K562 (cell line): Measurements from ENCODE around the gene HMCES. TPM values are rescaled to one million over a fixed set of nuclear protein-coding genes. Genes with fewer than 3 reads are reported as not detected.

Experiments
- ATAC-seq: fragments of 200-7000 bp; cut with Tn5 transposase; 3 replicates; pipeline ENCODE4 v1.9.1; 2020; ENCODE audit warnings: moderate library complexity
- BruUV-seq: library from RNA; stranded (reverse); fragments of 400-500 nt; replicated peaks from 2 replicates; lab custom pipeline; 2021; lab: Mats Ljungman, UMichigan
- CTCF ChIA-PET: fragments of 300-600 bp; formaldehyde crosslinking; extraction: SDS; loops from one replicate; lab custom pipeline; 2021; ENCODE audit warnings: low intra/inter-chr PET ratio; lab: Yijun Ruan, JAX
- POLR2A ChIA-PET: fragments of 300-600, 350-650 bp; sonication (Branson Sonifier 250); formaldehyde crosslinking; extraction: SDS; loops from one replicate; lab custom pipeline; 2021; ENCODE audit warnings: antibody characterized with exemption, inconsistent platforms; lab: Yijun Ruan, JAX
- DNase-seq, 4 experiments: peaks; one replicate each; pipeline versions ENCODE4 v3.0.0 to v3.0.0-alpha.2; 2011 to 2018; ENCODE audit warnings: low spot score in 3 of 4, mixed read lengths in 3 of 4; ENCODE audit errors: extremely low read depth in 1 of 4
- FAIRE-seq: peaks from 2 replicates; lab custom pipeline; 2011; peaks lifted over from hg19 to GRCh38; lab: Jason Lieb, UNC
- H2AFZ ChIP-seq: 2 replicates; pipeline ENCODE4 v1.6.0; 2011; ENCODE audit warnings: low read depth, low read length, control low read depth, inconsistent platforms
- H3K27ac ChIP-seq: fragments of 200-600 bp; 3 replicates; pipeline ENCODE4 v1.8.0; 2011; ENCODE audit warnings: low read depth, mild to moderate bottlenecking, control low read depth, inconsistent platforms, low read length, moderate library complexity, mixed read lengths; ENCODE audit errors: extremely low read depth
- H3K27me3 ChIP-seq, 2 experiments: fragments of 300-600 bp in 1 of 2; 2 replicates in 1 of 2; 3 replicates in 1 of 2; pipeline versions ENCODE4 v1.6.0 to v1.8.0; 2011; ENCODE audit warnings: inconsistent platforms in 2 of 2, low read length in 2 of 2, mild to moderate bottlenecking in 1 of 2, mixed read lengths in 1 of 2, moderate library complexity in 1 of 2; ENCODE audit not compliant: control insufficient read depth in 2 of 2, insufficient read depth in 2 of 2
- H3K36me3 ChIP-seq: fragments of 300-600 bp; 3 replicates; pipeline ENCODE4 v1.8.0; 2011; ENCODE audit warnings: mild to moderate bottlenecking, low read length, inconsistent platforms; ENCODE audit not compliant: control insufficient read depth, insufficient read depth
- H3K4me1 ChIP-seq, 2 experiments: fragments of 200-600 bp in 1 of 2; replicated peaks in 1 of 2; 2 replicates in 1 of 2; 3 replicates in 1 of 2; pipeline versions ENCODE4 v1.5.1 to v1.8.0; 2011; ENCODE audit warnings: inconsistent platforms in 2 of 2, low read length in 2 of 2, mild to moderate bottlenecking in 1 of 2, mixed read lengths in 1 of 2, moderate library complexity in 1 of 2; ENCODE audit not compliant: control insufficient read depth in 2 of 2, insufficient read depth in 2 of 2
- H3K4me2 ChIP-seq: 2 replicates; pipeline ENCODE4 v1.6.1; 2011; ENCODE audit warnings: low read length, control low read depth, inconsistent platforms, mixed read lengths; ENCODE audit not compliant: insufficient read depth
- H3K4me3 ChIP-seq: fragments of 200-600 bp; sonication (generic), shearing (Covaris generic); 2 replicates; pipeline ENCODE4 v1.5.1; 2016; ENCODE audit warnings: control low read depth, inconsistent platforms
- H3K79me2 ChIP-seq: fragments of 200-600 bp; 3 replicates; pipeline ENCODE4 v1.8.0; 2011; ENCODE audit warnings: low read length, inconsistent platforms; ENCODE audit not compliant: control insufficient read depth, insufficient read depth
- H3K9ac ChIP-seq, 2 experiments: 2 replicates each; pipeline versions ENCODE4 v1.6.0 to v1.6.1; 2011; ENCODE audit warnings: low read depth in 2 of 2, low read length in 2 of 2, control low read depth in 1 of 2, inconsistent platforms in 1 of 2, mild to moderate bottlenecking in 1 of 2, mixed read lengths in 1 of 2; ENCODE audit not compliant: insufficient read depth in 1 of 2
- H3K9me1 ChIP-seq: one replicate; pipeline ENCODE4 v1.6.0; 2011; ENCODE audit warnings: inconsistent platforms, mild to moderate bottlenecking, low read length, moderate library complexity; ENCODE audit not compliant: control insufficient read depth, insufficient read depth
- H3K9me3 ChIP-seq: replicated peaks from 2 replicates; pipeline ENCODE4 v1.5.1; 2011; ENCODE audit warnings: low read depth, low read length, inconsistent platforms; ENCODE audit not compliant: control insufficient read depth, insufficient read depth
- H4K20me1 ChIP-seq: replicated peaks from 2 replicates; pipeline ENCODE4 v1.6.1; 2011; ENCODE audit warnings: low read length, inconsistent platforms, mixed read lengths; ENCODE audit not compliant: control insufficient read depth, insufficient read depth
- ETV5 ChIP-seq: sonication (generic); formaldehyde crosslinking; IDR thresholded peaks from 2 replicates; pipeline ENCODE4 v1.4.0; 2020; ENCODE audit warnings: low read depth, mild to moderate bottlenecking, missing genetic modification reagents
- PBX2 ChIP-seq, 2 experiments: IDR thresholded peaks in 1 of 2; conservative IDR thresholded peaks in 1 of 2; 2 replicates each; pipeline ENCODE4 v1.6.1; 2016; ENCODE audit warnings: low read depth in 2 of 2, mild to moderate bottlenecking in 1 of 2, missing compliant biosample characterization in 1 of 2, missing genetic modification characterization in 1 of 2, moderate library complexity in 1 of 2
- PKNOX1 ChIP-seq: fragments of 450-650 bp; IDR thresholded peaks from 2 replicates; pipeline ENCODE4 v1.6.1; 2016
- STAT5B ChIP-seq: fragments of 250-450 bp; sonication (Bioruptor Pico); IDR thresholded peaks from 2 replicates; pipeline ENCODE4 v1.8.0; 2021; ENCODE audit warnings: mild to moderate bottlenecking, inconsistent platforms
- TBP ChIP-seq: optimal IDR thresholded peaks from 2 replicates; pipeline ENCODE3; 2011; ENCODE audit warnings: low read depth, low read length, improper control_type of control experiment
- XRCC3 ChIP-seq: fragments of 450-650 bp; IDR thresholded peaks from 2 replicates; pipeline ENCODE4 v1.6.1; 2017; ENCODE audit warnings: mild to moderate bottlenecking, moderate library complexity
- WGBS: fragments of 100-300 bp; shearing (Covaris generic); methylation state at CpG from one replicate; pipeline ENCODE4 v1.1.6; 2016; ENCODE audit warnings: low coverage, mixed read lengths; ENCODE audit not compliant: insufficient coverage; ENCODE audit errors: missing lambda C conversion rate; 5-methylcytosine and 5-hydroxymethylcytosine counted together
- in situ Hi-C: fragments of 300-500 bp; cut with MboI; formaldehyde crosslinking; loops from 4 replicates; pipeline ENCODE4 v1.15.0; 2018; ENCODE audit warnings: inconsistent platforms, mixed read lengths
- intact Hi-C: fragments of 100-400 bp; cut with micrococcal nuclease; formaldehyde crosslinking; loops from 2 replicates; pipeline ENCODE4 v1.14.2; 2022
- polyA plus RNA-seq, 8 experiments: library from polyadenylated mRNA; depleted of rRNA in 4 of 8; stranded (reverse) in 5 of 8; unstranded in 3 of 8; fragments of >200 nt; fragmentation: Nextera tagmentation in 2 of 8; fragmentation: Illumina TruSeq in 1 of 8; extraction: Ambion mirVana in 2 of 8; extraction: Trizol in 1 of 8; gene quantifications; 2 replicates each; pipeline versions ENCODE4 v1.2.1 to v1.2.3, GENCODE V29; 2011 to 2014; ENCODE audit warnings: inconsistent platforms in 1 of 8, missing spikeins in 1 of 8
- total RNA-seq, 7 experiments: library from RNA; depleted of rRNA in 6 of 7; stranded (reverse); fragments of >200 nt in 6 of 7; fragmentation: Illumina TruSeq in 2 of 7; extraction: Trizol in 2 of 7; gene quantifications; 2 replicates each; pipeline versions ENCODE4 v1.2.1 to v1.2.3, GENCODE V29; 2011 to 2021; ENCODE audit warnings: low replicate concordance in 1 of 7

The HMCES gene
- total and polyA plus RNA-seq, 9 of the 15 experiments (the other 6 are each of a cell fraction or from before 2014, with no cell fraction given): 18.8 to 45.3 (median 24.8) TPM

DNA sequence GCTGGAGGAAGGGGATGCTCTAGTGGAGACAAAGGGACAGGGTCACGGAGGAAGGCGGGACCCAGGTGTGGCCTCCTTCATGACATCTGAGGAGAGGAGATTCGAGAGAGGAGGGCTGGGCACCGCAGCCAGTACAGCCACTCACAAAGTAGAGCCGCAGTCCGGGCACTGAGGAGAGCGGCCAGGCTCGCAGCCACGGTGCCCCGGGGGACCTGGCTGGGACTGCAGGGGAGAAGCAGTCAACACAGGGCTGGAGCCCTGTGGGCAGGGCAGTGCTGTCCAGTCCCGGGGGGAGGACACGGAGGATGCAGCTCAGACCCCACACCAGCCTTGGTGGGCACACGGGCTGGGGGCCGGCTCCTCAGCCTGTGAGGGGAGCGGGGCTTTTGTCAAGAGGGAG, 40.3 kb downstream of the HMCES start:
- in situ Hi-C loops: no loop called here
- no peaks in the 10 kb centered on the region for H3K9me3 ChIP-seq
- DNase-seq: no peak
- POLR2A ChIA-PET: interaction anchor here (0.9 to 1.5 kb wide), 2 partner anchors 8 to 17 kb away, joined by 3 to 4 read pairs; no protein-coding TSS in a partner anchor
- CTCF ChIA-PET: no interaction called here
- no peaks in the 10 kb centered on the region for H3K9me1 ChIP-seq
- H3K27me3 ChIP-seq: no peaks in the 10 kb centered on the region
- intact Hi-C loops: no loop called here
- peaks cover 9 to 34% of the 10 kb centered on the region in 2 experiments; a peak in 4 of 5 replicates for H3K4me1 ChIP-seq
- H3K4me3 ChIP-seq: no peak overlapping the region
- no peak for ATAC-seq
- H4K20me1 ChIP-seq: peaks cover 2% of the 10 kb centered on the region; the same call in 1 of the 2 replicates
- WGBS: 46% methylated on average over 3 of the region's 15 CpGs
- no peak overlapping the region for H3K4me2 ChIP-seq
- no peaks in the 10 kb centered on the region for H3K36me3 ChIP-seq
- H3K79me2 ChIP-seq: peaks cover 17% of the 10 kb centered on the region
- H3K9ac ChIP-seq: no peak overlapping the region
- FAIRE-seq: no peak
- no peak overlapping the region for H2AFZ ChIP-seq
- BruUV-seq: no TSS peak
- H3K27ac ChIP-seq: no peak overlapping the region
- TF ChIP-seq TBP: no peak
- TF ChIP-seq PBX2 (CRISPR knock-in tag; IDR thresholded peaks at IDR 0.05; ENCODE audit: low read depth): no peak
- TF ChIP-seq PBX2 (tag; conservative IDR thresholded peaks at IDR 0.05; ENCODE audit: low read depth): no peak
- TF ChIP-seq ETV5 (CRISPR knock-in tag): no peak
- no peak for TF ChIP-seq STAT5B (CRISPR knock-in tag)
- TF ChIP-seq PKNOX1: no peak
- no peak for TF ChIP-seq XRCC3
